SK-N-SH (cell line): ENCODE measurements around the gene GAS6. TPM values are rescaled to one million over a fixed set of nuclear protein-coding genes. Genes with fewer than 3 reads are reported as not detected.

Source experiments
- CTCF ChIA-PET: fragments of 300-600, 350-600 bp; formaldehyde crosslinking; extraction: SDS; loops from one replicate; lab custom pipeline; 2021; lab: Yijun Ruan, JAX
- POLR2A ChIA-PET: fragments of 350-600 bp; sonication (Branson Sonifier 250); formaldehyde crosslinking; extraction: SDS; loops from one replicate; lab custom pipeline; 2020; ENCODE audit warnings: antibody characterized with exemption, inconsistent platforms; lab: Yijun Ruan, JAX
- DNase-seq: peaks from one replicate; pipeline ENCODE4 v3.0.0; 2012
- H2AFZ ChIP-seq: fragments of 200-600 bp; sonication (generic); 2 replicates; pipeline ENCODE4 v1.8.1; 2016; ENCODE audit warnings: antibody characterized with exemption, mild to moderate bottlenecking, low read depth
- H3F3A ChIP-seq: fragments of 200-600 bp; sonication (generic); replicated peaks from 2 replicates; pipeline ENCODE3; 2016; ENCODE audit warnings: antibody characterized with exemption, mild to moderate bottlenecking; ENCODE audit not compliant: insufficient read depth
- H3K27ac ChIP-seq, 2 experiments: fragments of 200-500 bp in 1 of 2; fragments of 200-600 bp in 1 of 2; sonication (Bioruptor generic) in 1 of 2; sonication (generic), shearing (Covaris generic) in 1 of 2; 2 replicates each; pipeline versions ENCODE4 v1.5.1 to v1.6.1; 2014 to 2016; ENCODE audit warnings: low read depth in 2 of 2, inconsistent platforms in 1 of 2, low read length in 1 of 2, mild to moderate bottlenecking in 1 of 2, mixed read lengths in 1 of 2
- H3K27me3 ChIP-seq: fragments of 200-600 bp; sonication (generic), shearing (Covaris generic); 2 replicates; pipeline ENCODE4 v1.6.1; 2016; ENCODE audit warnings: mixed run types; ENCODE audit not compliant: insufficient read depth
- H3K36me3 ChIP-seq, 2 experiments: fragments of 200-500 bp in 1 of 2; fragments of 200-600 bp in 1 of 2; sonication (Bioruptor generic) in 1 of 2; sonication (generic) in 1 of 2; replicated peaks in 1 of 2; 2 replicates each; pipeline versions ENCODE3 to v1.5.1; 2014 to 2016; ENCODE audit warnings: low read length in 1 of 2, mild to moderate bottlenecking in 1 of 2; ENCODE audit not compliant: insufficient read depth in 2 of 2, control insufficient read depth in 1 of 2
- H3K4me1 ChIP-seq, 2 experiments: fragments of 200-500 bp in 1 of 2; fragments of 200-600 bp in 1 of 2; sonication (Bioruptor generic) in 1 of 2; sonication (generic), shearing (Covaris generic) in 1 of 2; 2 replicates each; pipeline versions ENCODE4 v1.5.1 to v1.6.1; 2014 to 2016; ENCODE audit warnings: low read depth in 1 of 2, low read length in 1 of 2, mixed run types in 1 of 2; ENCODE audit not compliant: insufficient read depth in 2 of 2, control insufficient read depth in 1 of 2
- H3K4me2 ChIP-seq: fragments of 200-600 bp; sonication (generic), shearing (Covaris generic); 2 replicates; pipeline ENCODE4 v1.6.1; 2017; ENCODE audit warnings: mixed run types
- H3K4me3 ChIP-seq, 2 experiments: fragments of 200-500 bp in 1 of 2; fragments of 200-600 bp in 1 of 2; sonication (Bioruptor generic) in 1 of 2; sonication (generic), shearing (Covaris generic) in 1 of 2; 2 replicates each; pipeline versions ENCODE4 v1.5.1 to v1.8.1; 2014 to 2016; ENCODE audit warnings: low read depth in 2 of 2, inconsistent platforms in 1 of 2, low read length in 1 of 2, mild to moderate bottlenecking in 1 of 2, mixed read lengths in 1 of 2, moderate library complexity in 1 of 2
- H3K79me2 ChIP-seq: fragments of 200-600 bp; sonication (generic); 2 replicates; pipeline ENCODE4 v1.8.1; 2017; ENCODE audit warnings: mild to moderate bottlenecking; ENCODE audit not compliant: insufficient read depth
- H3K9ac ChIP-seq: fragments of 200-600 bp; sonication (generic); 2 replicates; pipeline ENCODE4 v1.6.1; 2017; ENCODE audit warnings: mixed run types
- H3K9me2 ChIP-seq: fragments of 200-600 bp; sonication (generic); 2 replicates; pipeline ENCODE4 v1.6.1; 2017; ENCODE audit warnings: mixed run types
- H3K9me3 ChIP-seq: fragments of 200-600 bp; sonication (generic); 2 replicates; pipeline ENCODE4 v1.6.1; 2017; ENCODE audit warnings: mixed run types, mild to moderate bottlenecking, moderate library complexity
- H4K20me1 ChIP-seq: fragments of 200-600 bp; sonication (generic); 2 replicates; pipeline ENCODE4 v1.6.1; 2017; ENCODE audit warnings: mild to moderate bottlenecking, mixed run types; ENCODE audit not compliant: insufficient read depth
- ELF1 ChIP-seq: IDR thresholded peaks from 2 replicates; pipeline ENCODE4 v1.4.0; 2012
- EP300 ChIP-seq, 2 experiments: IDR thresholded peaks; 2 replicates each; pipeline versions ENCODE4 v1.4.0 to v1.6.1; 2012; ENCODE audit warnings: borderline replicate concordance in 1 of 2, low read depth in 1 of 2, low read length in 1 of 2
- EZH2phosphoT487 ChIP-seq: fragments of 200-600 bp; sonication (generic); IDR thresholded peaks from 2 replicates; pipeline ENCODE4 v1.6.1; 2017; ENCODE audit warnings: low read depth, mixed run types, mild to moderate bottlenecking, antibody characterized with exemption, moderate library complexity, borderline replicate concordance
- FOXJ3 ChIP-seq: sonication (generic); formaldehyde crosslinking; IDR thresholded peaks from 2 replicates; pipeline ENCODE4 v1.5.1; 2020; ENCODE audit warnings: mild to moderate bottlenecking, missing genetic modification reagents
- FOXM1 ChIP-seq: IDR thresholded peaks from 2 replicates; pipeline ENCODE4 v1.4.0; 2012; ENCODE audit warnings: low read depth, mild to moderate bottlenecking
- GATA2 ChIP-seq: sonication (generic); formaldehyde crosslinking; IDR thresholded peaks from 2 replicates; pipeline ENCODE4 v1.5.0; 2020; ENCODE audit warnings: mild to moderate bottlenecking, missing genetic modification reagents
- IRF3 ChIP-seq: fragments of 150-350 bp; IDR thresholded peaks from 2 replicates; pipeline ENCODE4 v1.6.1; 2016; ENCODE audit warnings: mild to moderate bottlenecking, low read depth, low read length
- JUND ChIP-seq: IDR thresholded peaks from 2 replicates; pipeline ENCODE4 v1.4.0; 2012
- NFIC ChIP-seq: IDR thresholded peaks from 2 replicates; pipeline ENCODE4 v1.4.0; 2012; ENCODE audit warnings: borderline replicate concordance
- NRF1 ChIP-seq: IDR thresholded peaks from 2 replicates; pipeline ENCODE4 v1.6.1; 2012; ENCODE audit warnings: low read depth, mild to moderate bottlenecking, low read length
- RCOR1 ChIP-seq: fragments of 150-350 bp; IDR thresholded peaks from 2 replicates; pipeline ENCODE4 v1.6.1; 2017; ENCODE audit warnings: antibody characterized with exemption, low read length
- REST ChIP-seq: IDR thresholded peaks from 2 replicates; pipeline ENCODE4 v1.6.1; 2012; ENCODE audit warnings: mild to moderate bottlenecking, low read depth, low read length, moderate library complexity
- RXRA ChIP-seq: IDR thresholded peaks from 2 replicates; pipeline ENCODE4 v1.4.0; 2012; ENCODE audit warnings: low read depth, mild to moderate bottlenecking, borderline replicate concordance
- SIN3A ChIP-seq: IDR thresholded peaks from 2 replicates; pipeline ENCODE4 v1.6.1; 2012; ENCODE audit warnings: low read depth, mild to moderate bottlenecking, low read length, moderate library complexity, borderline replicate concordance
- TEAD4 ChIP-seq: IDR thresholded peaks from 2 replicates; pipeline ENCODE4 v1.4.0; 2012; ENCODE audit warnings: mild to moderate bottlenecking, borderline replicate concordance; ENCODE audit not compliant: insufficient read depth
- YY1 ChIP-seq: IDR thresholded peaks from 2 replicates; pipeline ENCODE4 v1.4.0; 2012; ENCODE audit warnings: low read depth, mild to moderate bottlenecking
- WGBS: methylation state at CpG from one replicate; pipeline ENCODE4 v1.1.6; 2017; ENCODE audit warnings: low lambda C conversion rate; 5-methylcytosine and 5-hydroxymethylcytosine counted together
- polyA plus RNA-seq, 3 experiments: library from polyadenylated mRNA; depleted of rRNA; stranded (reverse); fragments of >200 nt; gene quantifications; 2 replicates each; pipeline ENCODE4 v1.2.3, GENCODE V29; 2012
- TF ChIP-seq, protein P1 (sequence below): IDR thresholded peaks from 2 replicates; pipeline ENCODE4 v1.4.0; 2012; ENCODE audit warnings: low read depth, borderline replicate concordance

Gene GAS6
- polyA plus RNA-seq, 1 of the 3 experiments (the other 2 are of a cell fraction): 380 TPM

GRCh38 chr13:113887700-113888201 is 23.9 kb upstream of the GAS6 start (continued):
- TF ChIP-seq RCOR1 (no peak), ELF1 (no peak), GATA2 (CRISPR knock-in tag) (no peak)

DNA sequence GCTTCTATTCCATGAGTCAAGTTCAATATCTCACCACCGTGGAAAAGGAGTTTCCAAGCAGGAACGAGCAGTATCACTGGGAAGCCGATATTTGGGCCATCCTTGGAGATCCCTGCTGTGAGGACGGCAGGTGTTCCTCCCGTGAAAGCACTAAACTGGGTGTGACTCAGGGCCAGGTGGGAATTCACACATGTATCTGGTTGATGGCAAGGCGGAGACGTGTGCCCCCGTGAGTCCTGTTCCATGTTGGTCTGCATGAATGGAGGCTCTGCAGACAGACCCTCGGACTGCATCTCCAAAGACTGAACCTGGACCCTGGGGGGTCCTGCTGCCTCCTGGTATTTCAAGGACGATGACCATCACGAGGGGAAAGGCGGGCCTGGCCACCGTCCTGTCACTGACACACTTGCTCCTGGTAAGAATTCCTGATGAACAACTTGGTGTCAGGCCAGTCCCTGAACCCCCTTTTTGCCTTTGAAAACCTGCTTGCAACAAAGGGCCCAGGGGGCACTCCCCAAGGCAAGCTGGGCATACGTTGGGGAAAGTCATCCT is 22.8 kb upstream of the GAS6 start:
- Histone ChIP-seq H3K4me3 (no peak overlapping the region), H3K36me3 (no peaks in the 10 kb centered on the region), H3K9me2 (no peaks in the 10 kb centered on the region), H3K27ac (no peak overlapping the region), H3K4me1 (peaks cover 0 to 2% of the 10 kb centered on the region in 2 experiments; a peak in 1 of 4 replicates), H2AFZ (no peak overlapping the region), H3K4me2 (no peak overlapping the region), H3K27me3 (no peaks in the 10 kb centered on the region), H3K9me3 (0 out of 2 replicates have a peak, but pooled peaks cover 1% of the 10 kb centered on the region), H3K9ac (no peak overlapping the region), H4K20me1 (no peaks in the 10 kb centered on the region), H3K79me2 (no peaks in the 10 kb centered on the region), H3F3A (no peaks in the 10 kb centered on the region)
- 73% methylated on average over 6 of the region's 14 CpGs for WGBS
- no peak for DNase-seq
- ChIA-PET POLR2A (no interaction called here), CTCF (no interaction called here)
- TF ChIP-seq TEAD4 (no peak), IRF3 (no peak), GATA2 (CRISPR knock-in tag) (no peak), RXRA (no peak), FOXM1 (no peak), JUND (no peak)

DNA sequence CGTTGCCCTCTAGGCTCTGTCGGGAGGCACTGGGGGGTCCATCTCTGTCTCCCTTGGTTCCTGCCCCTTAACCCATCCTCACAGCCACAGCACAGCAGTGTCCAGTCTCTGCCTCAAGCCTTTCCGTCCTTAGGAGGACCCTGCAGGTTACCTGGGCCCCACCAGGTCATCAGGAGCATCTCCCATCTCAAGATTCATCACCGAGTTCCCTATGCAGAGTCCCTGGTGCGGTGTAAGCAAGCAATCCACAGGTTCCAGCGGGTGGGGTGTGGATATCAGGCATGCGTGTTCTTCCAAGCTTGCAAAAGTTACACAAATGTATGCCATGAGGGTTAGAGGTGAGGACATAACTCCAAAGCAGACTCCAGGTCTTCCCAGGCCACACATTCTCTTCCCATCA is 20.9 kb upstream of the GAS6 start:
- Histone ChIP-seq H3K4me3 (no peak overlapping the region), H3F3A (no peaks in the 10 kb centered on the region), H3K79me2 (no peaks in the 10 kb centered on the region), H3K27ac (no peak overlapping the region), H3K9me3 (no peaks in the 10 kb centered on the region), H3K27me3 (no peaks in the 10 kb centered on the region), H2AFZ (no peak overlapping the region), H3K4me1 (peaks cover 0 to 10% of the 10 kb centered on the region in 2 experiments; a peak in 1 of 4 replicates), H4K20me1 (no peaks in the 10 kb centered on the region), H3K36me3 (no peaks in the 10 kb centered on the region), H3K9ac (no peak overlapping the region), H3K4me2 (no peak overlapping the region), H3K9me2 (no peaks in the 10 kb centered on the region)
- no peak for DNase-seq
- CTCF ChIA-PET: no interaction called here
- WGBS: 87% methylated on average over 6 of the region's 7 CpGs
- POLR2A ChIA-PET: no interaction called here
- TF ChIP-seq, protein P1, sequence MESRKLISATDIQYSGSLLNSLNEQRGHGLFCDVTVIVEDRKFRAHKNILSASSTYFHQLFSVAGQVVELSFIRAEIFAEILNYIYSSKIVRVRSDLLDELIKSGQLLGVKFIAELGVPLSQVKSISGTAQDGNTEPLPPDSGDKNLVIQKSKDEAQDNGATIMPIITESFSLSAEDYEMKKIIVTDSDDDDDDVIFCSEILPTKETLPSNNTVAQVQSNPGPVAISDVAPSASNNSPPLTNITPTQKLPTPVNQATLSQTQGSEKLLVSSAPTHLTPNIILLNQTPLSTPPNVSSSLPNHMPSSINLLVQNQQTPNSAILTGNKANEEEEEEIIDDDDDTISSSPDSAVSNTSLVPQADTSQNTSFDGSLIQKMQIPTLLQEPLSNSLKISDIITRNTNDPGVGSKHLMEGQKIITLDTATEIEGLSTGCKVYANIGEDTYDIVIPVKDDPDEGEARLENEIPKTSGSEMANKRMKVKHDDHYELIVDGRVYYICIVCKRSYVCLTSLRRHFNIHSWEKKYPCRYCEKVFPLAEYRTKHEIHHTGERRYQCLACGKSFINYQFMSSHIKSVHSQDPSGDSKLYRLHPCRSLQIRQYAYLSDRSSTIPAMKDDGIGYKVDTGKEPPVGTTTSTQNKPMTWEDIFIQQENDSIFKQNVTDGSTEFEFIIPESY: no peak
- TF ChIP-seq NRF1: no peak
- no peak for TF ChIP-seq NFIC
- TF ChIP-seq IRF3: no peak
- TF ChIP-seq FOXJ3 (CRISPR knock-in tag): no peak
- TF ChIP-seq YY1: no peak
- no peak for TF ChIP-seq REST
- no peak for TF ChIP-seq EP300 (IDR thresholded peaks at IDR 0.05; ENCODE audit: borderline replicate concordance in 1 of 2, low read depth in 1 of 2, low read length in 1 of 2)
- no peak for TF ChIP-seq ELF1
- no peak for TF ChIP-seq EZH2phosphoT487
- no peak for TF ChIP-seq SIN3A
